CD8-positive, alpha-beta memory T cell (primary cell): Measurements from ENCODE around the gene MBD4. TPM values are rescaled to one million over a fixed set of nuclear protein-coding genes. Genes with fewer than 3 reads are reported as not detected.

Source experiments
- CTCF ChIA-PET: fragments of 350-600 bp; sonication (Branson Sonifier 250); formaldehyde crosslinking; loops from one replicate; lab custom pipeline; 2021; ENCODE audit warnings: antibody characterized with exemption; lab: Charles Lee
- POLR2A ChIA-PET: fragments of 350-600 bp; sonication (Branson Sonifier 250); formaldehyde crosslinking; loops from one replicate; lab custom pipeline; 2021; ENCODE audit warnings: antibody characterized with exemption; lab: Charles Lee
- DNase-seq, 5 donors: peaks; one replicate each; pipeline versions ENCODE4 v3.0.0 to v3.0.0-alpha.2; 2020 to 2022; ENCODE audit warnings: mixed read lengths in 1 of 5
- H3K27ac ChIP-seq: one replicate; pipeline ENCODE4 v1.7.0; 2013; ENCODE audit warnings: low read depth, mild to moderate bottlenecking, low read length, moderate library complexity
- H3K27me3 ChIP-seq: 2 replicates; pipeline ENCODE4 v1.7.0; 2013; ENCODE audit warnings: low read length, mild to moderate bottlenecking; ENCODE audit not compliant: insufficient read depth, poor library complexity, severe bottlenecking
- H3K36me3 ChIP-seq: 2 replicates; pipeline ENCODE4 v1.7.0; 2013; ENCODE audit warnings: mild to moderate bottlenecking, low read length, moderate library complexity; ENCODE audit not compliant: insufficient read depth
- H3K4me1 ChIP-seq: 2 replicates; pipeline ENCODE4 v1.7.0; 2013; ENCODE audit warnings: mild to moderate bottlenecking, low read length, moderate library complexity; ENCODE audit not compliant: insufficient read depth
- H3K4me3 ChIP-seq: 2 replicates; pipeline ENCODE4 v1.7.0; 2013; ENCODE audit warnings: mild to moderate bottlenecking, low read length
- H3K9me3 ChIP-seq: 2 replicates; pipeline ENCODE4 v1.7.0; 2013; ENCODE audit warnings: mild to moderate bottlenecking, low read length
- H3K27ac Mint-ChIP-seq, 8 donors: one replicate each; pipeline ENCODE4 v1.8.0; 2020 to 2021; ENCODE audit warnings: mixed read lengths in 8 of 8, mild to moderate bottlenecking in 6 of 8, inconsistent platforms in 3 of 8, moderate library complexity in 3 of 8
- H3K27me3 Mint-ChIP-seq, 2 donors: one replicate each; pipeline ENCODE4 v1.8.0; 2020 to 2021; ENCODE audit warnings: mixed read lengths in 2 of 2, mild to moderate bottlenecking in 1 of 2, moderate library complexity in 1 of 2
- H3K36me3 Mint-ChIP-seq, 3 donors: one replicate each; pipeline ENCODE4 v1.8.0; 2020 to 2021; ENCODE audit warnings: mixed read lengths in 3 of 3, inconsistent platforms in 1 of 3, mild to moderate bottlenecking in 1 of 3
- H3K4me1 Mint-ChIP-seq, 3 donors: one replicate each; pipeline ENCODE4 v1.8.0; 2020 to 2021; ENCODE audit warnings: mixed read lengths in 3 of 3, inconsistent platforms in 1 of 3, mild to moderate bottlenecking in 1 of 3
- H3K4me3 Mint-ChIP-seq, 7 donors: one replicate each; pipeline ENCODE4 v1.8.0; 2020 to 2021; ENCODE audit warnings: mixed read lengths in 7 of 7, mild to moderate bottlenecking in 6 of 7, moderate library complexity in 4 of 7, inconsistent platforms in 2 of 7
- H3K9me3 Mint-ChIP-seq, 5 donors: one replicate each; pipeline ENCODE4 v1.8.0; 2020 to 2022; ENCODE audit warnings: mixed read lengths in 5 of 5, mild to moderate bottlenecking in 3 of 5, moderate library complexity in 2 of 5, inconsistent platforms in 1 of 5
- polyA plus RNA-seq: library from polyadenylated mRNA; unstranded; fragments of 300-500 nt; fragmentation: Illumina TruSeq; gene quantifications from one replicate; pipeline ENCODE4 v1.2.3, GENCODE V29; 2021
- total RNA-seq, 2 experiments: library from RNA; stranded (reverse); gene quantifications; one replicate each; pipeline ENCODE4 v1.2.3, GENCODE V29; 2021

Gene MBD4
- total and polyA plus RNA-seq, 3 experiments from 2014 or later = 33.2 to 48.1 (median 48.0) TPM

DNA sequence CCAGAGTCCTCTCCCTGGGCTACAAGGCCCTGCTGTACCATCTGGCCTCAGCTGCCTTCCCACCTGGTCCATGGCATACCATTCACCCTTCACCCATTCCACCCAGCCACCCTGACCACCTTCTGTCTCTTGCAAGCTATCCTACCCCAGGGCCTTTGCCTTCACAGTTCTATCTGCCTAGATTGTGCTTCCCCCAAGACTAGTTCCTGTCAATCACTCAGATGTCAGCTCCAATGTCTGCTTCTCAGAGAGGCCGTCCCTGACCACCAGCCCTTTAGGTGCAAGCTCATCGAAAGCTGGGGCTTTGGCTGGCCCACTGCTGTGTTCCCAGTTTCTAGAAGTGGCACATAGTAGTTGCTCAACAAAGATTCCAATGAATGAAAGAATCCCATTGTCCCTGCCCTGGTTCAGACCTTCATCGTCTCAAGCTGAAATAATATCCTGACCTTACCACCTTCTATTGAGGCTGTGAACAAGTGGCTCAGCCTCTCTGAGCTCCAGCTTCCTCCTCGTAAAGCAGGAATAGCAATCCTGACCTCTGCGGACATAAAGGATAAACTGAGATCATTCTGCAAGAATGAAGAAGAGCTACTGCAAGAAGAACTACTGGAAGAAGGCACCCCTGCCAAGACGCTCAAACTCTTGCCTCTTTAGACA lies 27.1 kb downstream of the MBD4 start:
- Mint-ChIP-seq H3K27me3 (peaks cover 0 to 6% of the 10 kb centered on the region in 2 donors), H3K36me3 (no peaks in the 10 kb centered on the region), H3K4me1 (no peaks in the 10 kb centered on the region), H3K4me3 (no peak overlapping the region), H3K27ac (no peak overlapping the region), H3K9me3 (no peaks in the 10 kb centered on the region)
- ChIA-PET CTCF (interaction anchor here (1.2 to 1.4 kb wide), 2 partner anchors 9 to 29 kb away, joined by 3 read pairs; no protein-coding TSS in a partner anchor), POLR2A (no interaction called here)
- Histone ChIP-seq H3K27me3 (no peaks in the 10 kb centered on the region), H3K9me3 (no peaks in the 10 kb centered on the region), H3K36me3 (no peaks in the 10 kb centered on the region), H3K4me3 (no peak overlapping the region), H3K4me1 (no peaks in the 10 kb centered on the region), H3K27ac (no peak overlapping the region)
- no peak for DNase-seq

DNA sequence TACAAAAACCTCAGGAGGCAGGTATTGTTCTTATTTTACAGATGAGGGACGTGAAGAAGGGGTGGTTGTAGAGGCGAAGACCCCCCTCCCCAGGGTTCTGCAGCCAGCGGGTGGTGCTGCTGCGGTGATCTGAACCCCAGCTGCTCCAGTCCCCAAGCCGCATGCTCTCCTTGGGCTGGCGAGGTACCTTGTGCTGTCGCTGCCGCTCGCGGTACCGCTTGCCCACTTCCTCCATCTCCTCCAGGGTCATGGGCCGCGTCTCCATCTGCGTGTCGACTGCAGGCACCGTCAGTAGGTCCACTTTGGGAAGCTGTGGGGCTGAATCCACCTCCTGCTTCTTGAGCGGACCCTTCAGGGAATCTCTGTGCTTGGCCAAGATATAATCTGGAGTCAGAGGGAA lies 28.8 kb downstream of the MBD4 start:
- no peak overlapping the region for H3K4me3 ChIP-seq
- H3K36me3 Mint-ChIP-seq = no peaks in the 10 kb centered on the region
- POLR2A ChIA-PET = interaction anchor here (1.3 kb wide), 1 partner anchor 11 kb away, joined by 3 read pairs; no protein-coding TSS in a partner anchor
- no peaks in the 10 kb centered on the region for H3K27me3 ChIP-seq
- CTCF ChIA-PET = no interaction called here
- no peak overlapping the region for H3K27ac ChIP-seq
- H3K27me3 Mint-ChIP-seq = peaks cover 0 to 6% of the 10 kb centered on the region in 2 donors
- no peaks in the 10 kb centered on the region for H3K9me3 Mint-ChIP-seq
- no peaks in the 10 kb centered on the region for H3K36me3 ChIP-seq
- no peaks in the 10 kb centered on the region for H3K9me3 ChIP-seq
- H3K4me1 ChIP-seq = no peaks in the 10 kb centered on the region
- no peak overlapping the region for H3K27ac Mint-ChIP-seq
- H3K4me1 Mint-ChIP-seq = no peaks in the 10 kb centered on the region
- H3K4me3 Mint-ChIP-seq = no peak overlapping the region
- DNase-seq = peak in 1 of 5 donors; percentile 25

DNA sequence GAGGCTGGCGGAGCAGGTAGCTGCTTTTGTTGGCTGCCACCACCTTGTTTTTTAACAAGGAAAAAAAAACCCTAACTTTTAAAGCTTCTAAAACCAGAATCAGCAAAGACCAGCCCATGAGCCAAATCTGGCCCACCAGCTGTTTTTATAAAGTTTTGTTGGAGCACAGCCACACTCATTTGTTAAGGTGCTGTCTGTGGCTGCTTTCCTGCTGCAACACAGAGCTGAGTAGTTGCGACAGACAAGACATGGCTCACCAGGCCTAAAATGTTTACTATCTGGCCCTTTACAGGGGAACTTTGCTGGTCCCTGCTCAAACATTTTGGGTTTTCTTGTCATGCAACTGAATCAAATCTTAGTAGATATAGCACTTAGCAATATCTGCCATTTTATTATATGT lies 30.2 kb downstream of the MBD4 start:
- Histone ChIP-seq H3K4me3 (no peak overlapping the region), H3K27me3 (no peaks in the 10 kb centered on the region), H3K4me1 (no peaks in the 10 kb centered on the region), H3K36me3 (no peaks in the 10 kb centered on the region), H3K9me3 (no peaks in the 10 kb centered on the region), H3K27ac (no peak overlapping the region)
- Mint-ChIP-seq H3K27me3 (peaks cover 0 to 6% of the 10 kb centered on the region in 2 donors), H3K4me3 (no peak overlapping the region), H3K36me3 (no peaks in the 10 kb centered on the region), H3K4me1 (no peaks in the 10 kb centered on the region), H3K27ac (no peak overlapping the region), H3K9me3 (no peaks in the 10 kb centered on the region)
- ChIA-PET CTCF (interaction anchor here (1.5 to 1.7 kb wide), 2 partner anchors 26 to 483 kb away, joined by 4 to 5 read pairs; no protein-coding TSS in a partner anchor), POLR2A (no interaction called here)
- DNase-seq = no peak

DNA sequence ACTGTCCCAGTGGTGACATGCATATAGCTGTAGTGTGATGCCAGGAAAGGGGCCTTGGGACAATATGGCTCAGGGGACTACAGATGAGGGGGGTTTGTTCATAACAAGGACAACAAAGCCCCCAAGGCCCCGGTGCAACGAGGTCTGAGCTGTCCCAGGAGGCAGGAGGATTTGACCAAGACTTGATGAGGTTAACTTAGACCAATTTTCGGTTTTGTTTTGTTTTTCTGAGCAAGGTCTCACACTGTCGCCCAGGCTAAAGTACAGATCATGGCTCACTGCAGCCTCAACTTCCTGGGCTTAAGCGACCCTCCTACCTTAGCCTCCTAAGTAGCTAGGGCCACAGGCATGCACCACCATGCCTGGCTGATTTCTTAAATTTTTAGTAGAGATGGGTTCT lies 35.1 kb downstream of the MBD4 start:
- peaks cover 4% of the 10 kb centered on the region for H3K4me1 ChIP-seq
- no peaks in the 10 kb centered on the region for H3K9me3 ChIP-seq
- no peak overlapping the region for H3K4me3 Mint-ChIP-seq
- no peak overlapping the region for H3K4me3 ChIP-seq
- H3K27me3 Mint-ChIP-seq = no peaks in the 10 kb centered on the region
- H3K27ac ChIP-seq = no peak overlapping the region
- no peak for DNase-seq
- no peaks in the 10 kb centered on the region for H3K9me3 Mint-ChIP-seq
- peaks cover 2 to 6% (median 5%) of the 10 kb centered on the region in 3 donors for H3K4me1 Mint-ChIP-seq
- H3K36me3 ChIP-seq = no peaks in the 10 kb centered on the region
- no peaks in the 10 kb centered on the region for H3K27me3 ChIP-seq
- no peaks in the 10 kb centered on the region for H3K36me3 Mint-ChIP-seq
- ChIA-PET CTCF (no interaction called here), POLR2A (no interaction called here)
- H3K27ac Mint-ChIP-seq = no peak overlapping the region

DNA sequence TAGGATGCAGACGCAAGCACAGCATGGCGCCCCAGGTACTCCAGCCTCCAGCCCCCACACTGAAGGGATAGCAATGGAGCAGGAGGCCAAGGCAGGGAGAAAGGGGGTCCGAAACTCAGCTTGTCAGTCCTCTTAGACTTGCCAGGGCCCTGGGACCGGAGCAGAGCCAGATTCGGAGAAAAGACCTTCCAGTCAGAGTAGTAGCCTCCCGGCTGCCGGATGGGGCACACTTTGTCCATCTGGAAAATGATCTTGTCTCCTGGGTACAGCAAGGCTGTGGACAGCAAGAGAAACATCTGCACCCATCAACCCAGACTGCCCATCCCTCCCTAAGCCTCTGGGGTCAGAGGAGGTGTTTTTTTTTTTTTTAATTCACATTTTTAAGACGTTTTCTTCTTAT lies 35.6 kb downstream of the MBD4 start:
- H3K9me3 ChIP-seq = no peaks in the 10 kb centered on the region
- Mint-ChIP-seq H3K9me3 (no peaks in the 10 kb centered on the region), H3K27me3 (no peaks in the 10 kb centered on the region), H3K4me1 (peaks cover 6 to 10% (median 7%) of the 10 kb centered on the region in 3 donors), H3K27ac (no peak overlapping the region), H3K36me3 (peaks cover 0 to 5% (median 0%) of the 10 kb centered on the region in 3 donors), H3K4me3 (no peak overlapping the region)
- peaks cover 4% of the 10 kb centered on the region for H3K4me1 ChIP-seq
- ChIA-PET POLR2A (no interaction called here), CTCF (no interaction called here)
- no peak overlapping the region for H3K4me3 ChIP-seq
- no peaks in the 10 kb centered on the region for H3K27me3 ChIP-seq
- H3K27ac ChIP-seq = no peak overlapping the region
- H3K36me3 ChIP-seq = no peaks in the 10 kb centered on the region
- DNase-seq = no peak

DNA sequence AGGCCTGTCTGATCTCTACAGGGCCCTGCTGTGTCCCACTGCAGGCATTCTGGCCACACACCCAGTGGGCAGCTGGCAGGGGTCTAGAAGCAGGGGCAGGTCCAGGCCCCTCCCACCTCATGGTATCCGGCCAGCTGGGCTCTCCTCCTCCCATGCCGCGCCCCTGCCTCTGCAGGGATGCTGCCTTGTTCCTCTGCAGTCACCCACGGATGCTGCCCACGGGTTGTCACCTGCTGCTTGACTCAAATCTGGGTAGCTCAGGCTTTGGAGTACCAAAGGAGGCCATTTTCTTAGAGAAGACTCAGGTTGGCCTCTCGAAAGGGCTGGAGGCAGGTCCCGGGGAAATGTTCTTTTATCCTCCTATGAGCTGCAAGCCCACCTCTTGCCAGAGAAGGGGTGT lies 36.3 kb downstream of the MBD4 start:
- Histone ChIP-seq H3K36me3 (no peaks in the 10 kb centered on the region), H3K27me3 (no peaks in the 10 kb centered on the region), H3K4me3 (no peak overlapping the region), H3K27ac (no peak overlapping the region), H3K4me1 (peaks cover 9% of the 10 kb centered on the region), H3K9me3 (no peaks in the 10 kb centered on the region)
- Mint-ChIP-seq H3K36me3 (peaks cover 0 to 10% (median 0%) of the 10 kb centered on the region in 3 donors), H3K27me3 (no peaks in the 10 kb centered on the region), H3K27ac (peak overlapping the region in 1 of 8 donors; percentile 47), H3K4me1 (peaks cover 10 to 16% (median 10%) of the 10 kb centered on the region in 3 donors), H3K9me3 (no peaks in the 10 kb centered on the region), H3K4me3 (no peak overlapping the region)
- POLR2A ChIA-PET = no interaction called here
- CTCF ChIA-PET = interaction anchor here (0.8 to 1.2 kb wide), 2 partner anchors 9 to 360 kb away, joined by 3 read pairs; no protein-coding TSS in a partner anchor
- no peak for DNase-seq

DNA sequence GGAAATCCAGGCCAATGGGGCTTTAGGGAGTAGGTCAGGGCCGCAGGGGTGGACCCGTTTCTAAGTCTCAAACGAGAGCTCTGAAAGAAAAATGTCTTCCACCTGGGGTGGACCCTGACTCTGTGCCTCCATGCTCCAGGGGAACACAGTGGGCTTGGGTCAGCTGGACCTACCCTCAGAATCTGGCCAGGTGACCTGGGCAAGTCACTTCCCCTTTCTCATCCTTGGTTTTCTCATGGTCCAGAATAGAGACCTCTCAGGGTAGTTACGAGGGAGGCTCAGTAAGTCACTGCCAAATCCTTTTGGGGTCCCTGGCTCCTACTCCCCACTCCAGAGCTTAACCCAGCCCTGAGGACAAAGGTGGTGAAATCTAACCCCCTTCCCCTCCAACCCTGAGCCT lies 37.1 kb downstream of the MBD4 start:
- Mint-ChIP-seq H3K4me3 (no peak overlapping the region), H3K9me3 (no peaks in the 10 kb centered on the region), H3K27ac (peak overlapping the region in 2 of 8 donors; percentile 47 to 72), H3K4me1 (peaks cover 17 to 24% (median 19%) of the 10 kb centered on the region in 3 donors), H3K36me3 (peaks cover 0 to 13% (median 0%) of the 10 kb centered on the region in 3 donors), H3K27me3 (no peaks in the 10 kb centered on the region)
- no peaks in the 10 kb centered on the region for H3K36me3 ChIP-seq
- H3K9me3 ChIP-seq = no peaks in the 10 kb centered on the region
- H3K4me1 ChIP-seq = peaks cover 17% of the 10 kb centered on the region
- ChIA-PET CTCF (interaction anchor here (0.8 to 1.6 kb wide), 3 partner anchors 10 to 359 kb away, joined by 3 to 6 read pairs (median 3); no protein-coding TSS in a partner anchor), POLR2A (no interaction called here)
- H3K4me3 ChIP-seq = no peak overlapping the region
- DNase-seq = no peak
- H3K27me3 ChIP-seq = no peaks in the 10 kb centered on the region
- H3K27ac ChIP-seq = no peak overlapping the region

DNA sequence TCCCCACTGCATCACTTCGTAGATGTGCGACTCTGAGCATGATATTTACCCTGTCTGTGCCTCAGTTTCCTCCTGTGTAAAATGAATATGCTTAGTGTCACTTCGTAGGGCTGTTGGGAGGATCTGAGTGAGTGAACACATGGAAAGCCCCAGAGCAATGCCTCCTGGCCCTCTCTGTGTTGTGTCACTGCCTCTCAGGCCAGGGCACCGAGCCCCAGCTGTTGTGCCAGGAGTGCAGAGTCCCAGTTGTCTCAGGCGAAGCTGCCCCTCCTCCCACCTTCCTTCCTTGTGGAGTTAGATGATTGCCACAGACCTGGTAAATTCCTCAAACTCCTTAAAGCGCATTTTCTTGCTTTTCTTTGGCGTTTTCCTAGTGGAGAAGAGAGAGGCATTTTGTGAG lies 37.5 kb downstream of the MBD4 start:
- no peaks in the 10 kb centered on the region for H3K27me3 Mint-ChIP-seq
- peaks cover 0 to 17% (median 0%) of the 10 kb centered on the region in 3 donors for H3K36me3 Mint-ChIP-seq
- no peak overlapping the region for H3K4me3 Mint-ChIP-seq
- Histone ChIP-seq H3K36me3 (no peaks in the 10 kb centered on the region), H3K27me3 (no peaks in the 10 kb centered on the region), H3K27ac (no peak overlapping the region), H3K4me1 (peaks cover 20% of the 10 kb centered on the region), H3K9me3 (no peaks in the 10 kb centered on the region), H3K4me3 (no peak overlapping the region)
- DNase-seq = no peak
- ChIA-PET CTCF (interaction anchor here (1.6 kb wide), 1 partner anchor 19 kb away, joined by 6 read pairs; no protein-coding TSS in a partner anchor), POLR2A (no interaction called here)
- H3K27ac Mint-ChIP-seq = peak overlapping the region in 1 of 8 donors; percentile 39
- H3K4me1 Mint-ChIP-seq = peaks cover 21 to 28% (median 23%) of the 10 kb centered on the region in 3 donors
- H3K9me3 Mint-ChIP-seq = no peaks in the 10 kb centered on the region
